Kidney epithelial cell (primary cell): ENCODE measurements around the gene MAZ. TPM values are rescaled to one million over a fixed set of nuclear protein-coding genes. Genes with fewer than 3 reads are reported as not detected.

Source experiments
- DNase-seq: peaks from one replicate; pipeline ENCODE4 v3.0.0-alpha.2; 2010; ENCODE audit warnings: low read depth
- H3K27me3 ChIP-seq: 2 replicates; pipeline ENCODE4 v1.6.0; 2011; ENCODE audit warnings: low read length; ENCODE audit not compliant: control insufficient read depth, insufficient read depth
- H3K36me3 ChIP-seq: 2 replicates; pipeline ENCODE4 v1.5.1; 2011; ENCODE audit warnings: low read length; ENCODE audit not compliant: control insufficient read depth, insufficient read depth
- H3K4me3 ChIP-seq: 2 replicates; pipeline ENCODE4 v1.5.1; 2011; ENCODE audit warnings: low read depth, mild to moderate bottlenecking, control low read depth, low read length
- CTCF ChIP-seq: IDR thresholded peaks from 2 replicates; pipeline ENCODE4 v1.5.1; 2011; ENCODE audit warnings: mild to moderate bottlenecking, moderate library complexity, low read length, control low read depth, inconsistent platforms; ENCODE audit not compliant: insufficient read depth, poor library complexity, severe bottlenecking
- total RNA-seq: library from RNA; depleted of rRNA; stranded (reverse); fragments of >200 nt; gene quantifications from 2 replicates; pipeline ENCODE4 v1.2.3, GENCODE V29; 2015

Gene MAZ
- total RNA-seq, 1 donor from 2014 or later, result 164 TPM

GRCh38 chr16:29809850-29810698 lies 3.7 kb downstream of the MAZ start:
- no peak overlapping the region for H3K4me3 ChIP-seq
- no peak for TF ChIP-seq CTCF

GRCh38 chr16:29810699-29811169 lies 4.4 kb downstream of the MAZ start:
- no peak overlapping the region for H3K4me3 ChIP-seq

More at GRCh38 chr16:29809850-29810698, 3.7 kb downstream of the MAZ start:
- DNase-seq, result no peak
- Histone ChIP-seq H3K27me3 (no peaks in the 10 kb centered on the region), H3K36me3 (peaks cover 5% of the 10 kb centered on the region)

GRCh38 chr16:29811170-29811895 lies 5.0 kb downstream of the MAZ start:
- peak overlapping the region; percentile 33 for H3K4me3 ChIP-seq
- DNase-seq, result peak; percentile 93
- peaks cover 5% of the 10 kb centered on the region for H3K36me3 ChIP-seq

More at GRCh38 chr16:29810699-29811169, 4.4 kb downstream of the MAZ start:
- peaks cover 5% of the 10 kb centered on the region for H3K36me3 ChIP-seq
- TF ChIP-seq CTCF, result no peak
- no peak for DNase-seq
- no peaks in the 10 kb centered on the region for H3K27me3 ChIP-seq

GRCh38 chr16:29811896-29812665 lies 5.8 kb downstream of the MAZ start, which contains the start of gene PRRT2:
PRRT2 (plus strand) TSS chr16:29812193; CDS start chr16:29813055, 862 bp downstream.
- TF ChIP-seq CTCF, result no peak
- H3K36me3 ChIP-seq, result peaks cover 5% of the 10 kb centered on the region
- DNase-seq, result no peak
- H3K27me3 ChIP-seq, result no peaks in the 10 kb centered on the region
- H3K4me3 ChIP-seq, result peak within 1 kb of the TSS; percentile 33

More at GRCh38 chr16:29811170-29811895, 5.0 kb downstream of the MAZ start:
- no peak for TF ChIP-seq CTCF
- H3K27me3 ChIP-seq, result no peaks in the 10 kb centered on the region

- peak overlapping the region; percentile 33 for H3K4me3 ChIP-seq
- DNase-seq, result no peak
- peaks cover 5% of the 10 kb centered on the region for H3K36me3 ChIP-seq
- H3K27me3 ChIP-seq, result no peaks in the 10 kb centered on the region
- TF ChIP-seq CTCF, result no peak
Observed at GRCh38 chr16:29812754-29813643, 6.7 kb downstream of the MAZ start.
